SKM-1 treated with dmso at 0.1 percent for 144 hours (cell line): ENCODE data around the gene ZFAND3.
"Not testable (repeated sequence)": the region's sequence is repeated elsewhere in the genome, so short reads cannot be mapped to it uniquely, and the experiment has no call there.

ENCODE experiments used
- DNase-seq: peaks from one replicate; lab custom pipeline; 2025; ENCODE audit not compliant: unreplicated experiment; lab: John Stamatoyannopoulos, UW

Gene ZFAND3

DNA sequence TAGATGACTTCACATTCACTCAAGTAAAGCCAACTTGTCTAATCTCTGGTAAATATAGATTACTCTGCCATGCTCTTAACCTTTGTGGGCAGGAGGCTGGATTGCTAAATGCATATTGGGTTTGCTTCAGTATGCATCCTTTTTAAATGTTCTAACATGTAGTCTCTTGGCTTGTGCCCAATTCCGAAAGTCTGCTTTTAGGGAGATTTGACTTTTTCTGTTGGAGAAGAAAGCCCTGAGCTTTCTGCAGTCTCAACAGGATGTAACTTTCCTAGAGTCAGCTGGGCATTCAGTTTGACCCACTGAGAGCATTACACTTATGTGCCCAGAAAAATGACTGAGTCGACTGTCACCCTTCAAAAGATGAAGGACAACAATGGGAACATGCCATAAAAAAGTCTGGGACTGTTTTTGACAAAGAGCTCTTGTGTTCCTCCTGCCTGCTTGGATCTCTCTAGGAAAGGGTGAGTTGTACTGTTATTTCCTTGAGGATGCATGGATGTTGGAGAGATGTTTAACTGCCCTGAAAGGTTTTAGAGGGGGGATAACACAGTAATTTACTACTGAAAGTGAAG lies 299.4 kb downstream of the ZFAND3 start:
- DNase-seq = no peak

DNA sequence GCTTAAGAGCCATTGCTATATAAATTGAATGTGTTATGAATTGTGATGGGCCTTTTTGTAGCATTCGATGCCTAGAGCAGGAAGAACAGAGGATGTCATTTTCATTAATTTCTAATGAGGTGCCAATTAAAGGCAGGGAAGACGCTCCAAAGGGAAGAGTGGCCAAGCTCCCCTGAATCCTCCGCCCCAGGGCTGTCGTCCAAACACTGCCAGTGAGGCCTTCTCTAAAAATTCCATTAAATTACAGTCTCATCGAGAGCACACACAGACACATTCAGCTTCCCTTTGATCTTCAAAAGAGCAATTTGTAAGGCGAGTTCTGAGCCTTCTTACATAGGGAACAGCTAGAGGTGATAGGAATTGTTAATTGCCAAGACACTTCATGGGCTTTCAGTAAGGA lies 300.0 kb downstream of the ZFAND3 start:
- no peak for DNase-seq

- not testable (repeated sequence) for DNase-seq
These were observed 304.8 kb downstream of the ZFAND3 start for GRCh38 chr6:38124224-38124926.

DNA sequence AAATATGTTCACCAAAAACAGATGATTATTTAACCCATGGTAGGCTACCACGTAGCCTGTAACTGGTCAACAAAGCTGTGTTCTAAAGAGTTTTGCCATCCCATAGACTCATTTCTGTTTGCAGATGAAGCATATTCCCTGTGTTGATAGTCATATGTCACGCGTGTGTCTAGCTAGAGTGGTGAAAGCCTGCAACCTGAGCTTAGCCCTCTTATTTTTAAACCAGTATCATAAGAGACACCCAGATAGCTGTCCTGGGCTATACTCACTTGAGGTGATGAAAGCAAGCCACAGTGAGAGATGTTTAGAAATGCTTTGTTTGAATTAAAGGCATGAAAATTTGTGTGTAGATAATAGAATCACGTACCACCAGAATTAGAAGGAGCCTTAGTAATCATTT lies 307.8 kb downstream of the ZFAND3 start:
- DNase-seq = no peak

DNA sequence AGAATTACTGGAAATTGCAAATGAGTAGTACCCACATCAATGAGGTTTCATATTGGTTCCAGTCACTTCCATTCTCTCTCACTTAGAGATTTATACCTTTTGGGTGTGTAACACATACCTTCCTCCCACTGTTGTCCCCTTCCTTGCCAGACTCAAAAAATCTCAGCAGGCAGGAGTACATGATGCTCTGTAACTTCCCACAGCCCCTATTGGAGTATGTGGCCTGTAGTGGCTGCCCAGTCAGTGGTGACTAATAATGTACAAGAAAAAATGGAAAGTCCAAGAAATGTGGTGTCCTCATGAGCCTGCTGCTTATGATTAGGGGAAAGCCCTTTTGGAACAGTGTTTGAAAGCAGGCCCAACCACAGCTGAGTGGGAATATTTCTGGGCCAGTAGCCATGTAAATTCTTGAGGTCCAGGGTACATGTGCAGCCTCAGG lies 312.0 kb downstream of the ZFAND3 start:
- no peak for DNase-seq

DNA sequence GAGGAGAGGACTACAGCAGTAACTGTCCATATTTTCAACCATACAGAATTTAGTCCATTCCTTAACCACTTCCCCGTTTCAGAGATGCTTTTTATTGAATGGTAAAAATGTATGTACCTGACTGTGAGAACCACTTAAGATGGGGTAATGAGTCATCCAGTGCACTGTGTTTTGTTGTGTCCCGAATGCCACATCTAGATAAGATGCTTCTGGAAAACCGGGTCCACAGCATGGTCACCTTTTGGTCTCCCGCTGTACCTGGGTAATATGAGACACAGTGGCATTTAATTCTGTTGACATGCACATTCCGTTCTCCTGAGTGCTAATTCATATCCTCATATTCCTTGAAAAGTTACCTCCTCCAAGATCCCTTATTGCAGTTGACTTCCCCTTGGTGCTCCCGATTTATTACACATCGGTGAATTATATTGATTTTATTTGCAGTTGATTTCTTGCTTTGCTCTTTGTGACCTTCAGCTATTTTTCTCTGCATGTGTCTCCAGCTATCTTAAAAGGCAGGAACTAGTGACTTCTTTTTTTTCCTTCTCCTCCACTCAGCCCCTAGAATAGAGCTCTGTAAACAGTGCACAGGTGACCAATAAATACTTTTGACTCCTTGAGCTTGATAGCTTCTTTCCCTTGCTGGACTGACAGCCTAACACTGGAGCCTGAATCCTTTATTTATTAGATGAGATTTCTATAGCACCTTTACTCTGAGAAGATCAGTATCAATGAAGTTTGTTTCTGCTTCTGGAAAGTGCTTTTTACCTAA lies 314.6 kb downstream of the ZFAND3 start:
- no peak for DNase-seq

DNA sequence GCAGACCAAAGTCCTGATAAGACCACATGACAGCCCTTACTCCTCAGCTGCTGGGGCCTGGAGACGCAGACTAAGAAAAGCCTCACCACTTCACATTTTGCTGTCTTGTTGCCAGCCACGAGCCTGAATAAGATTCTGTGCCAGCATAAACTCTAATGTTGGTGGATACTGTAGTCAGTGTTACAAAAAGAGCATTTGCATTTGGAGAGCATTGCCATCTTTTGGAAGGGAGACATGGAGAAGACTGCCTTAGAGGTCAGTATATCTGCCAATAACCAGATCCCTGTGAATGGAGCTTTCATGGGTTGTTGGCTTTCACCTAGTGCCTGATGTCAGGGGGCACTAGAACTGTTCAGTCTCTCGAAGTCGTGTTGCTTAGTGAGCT lies 315.2 kb downstream of the ZFAND3 start:
- no peak for DNase-seq

DNA sequence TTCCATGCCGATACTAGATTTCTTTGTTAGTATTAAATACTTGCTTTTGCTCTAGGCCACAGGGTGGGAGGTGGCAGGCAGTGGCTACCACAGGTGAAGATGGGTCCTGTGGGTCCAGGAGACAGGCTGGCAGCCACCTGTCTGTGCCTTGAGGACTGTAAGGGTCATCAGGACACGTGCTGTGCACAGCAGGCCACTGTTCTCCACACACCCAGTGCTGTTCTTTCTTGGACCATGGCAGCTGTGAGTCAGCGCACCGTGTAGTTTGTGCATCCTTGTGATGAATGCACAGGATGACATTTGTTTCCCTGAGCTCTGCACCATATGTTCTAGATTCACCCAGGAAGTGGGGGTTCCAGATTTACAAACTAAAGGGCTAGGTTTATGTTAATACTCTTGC lies 317.0 kb downstream of the ZFAND3 start:
- no peak for DNase-seq

DNA sequence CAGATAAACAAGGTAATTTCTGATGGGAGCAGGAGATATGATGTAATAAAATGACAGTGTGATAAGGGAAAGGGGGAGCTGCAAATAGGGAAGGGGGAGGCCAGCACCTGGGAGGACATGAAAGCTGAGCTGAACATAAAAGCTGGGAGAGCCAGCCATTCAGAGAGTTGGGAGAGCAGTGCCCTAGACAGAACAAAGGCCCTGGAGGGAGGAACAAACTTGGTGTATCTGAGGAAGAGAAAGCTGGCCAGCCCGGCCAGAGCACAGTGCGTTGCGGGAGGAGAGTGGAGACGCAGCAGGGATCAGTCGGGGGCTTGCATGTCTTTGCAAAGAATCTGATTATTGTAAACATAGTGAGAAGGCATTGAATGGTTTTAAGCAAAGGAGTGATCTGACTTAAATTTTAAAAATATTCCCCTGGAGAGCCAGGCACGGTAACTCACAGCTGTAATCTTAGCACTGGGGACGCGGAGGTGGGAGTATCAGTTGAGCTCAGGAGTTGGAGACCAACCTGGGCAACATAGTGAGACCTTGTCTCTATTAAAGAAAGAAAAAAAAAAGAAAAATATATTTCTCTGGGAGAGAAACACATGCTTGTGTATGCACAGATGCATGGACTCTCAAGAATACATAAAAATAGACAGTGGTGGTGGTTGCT lies 318.2 kb downstream of the ZFAND3 start:
- no peak for DNase-seq

GRCh38 chr6:38138374-38138773 lies 318.8 kb downstream of the ZFAND3 start:
- DNase-seq = no peak

DNA sequence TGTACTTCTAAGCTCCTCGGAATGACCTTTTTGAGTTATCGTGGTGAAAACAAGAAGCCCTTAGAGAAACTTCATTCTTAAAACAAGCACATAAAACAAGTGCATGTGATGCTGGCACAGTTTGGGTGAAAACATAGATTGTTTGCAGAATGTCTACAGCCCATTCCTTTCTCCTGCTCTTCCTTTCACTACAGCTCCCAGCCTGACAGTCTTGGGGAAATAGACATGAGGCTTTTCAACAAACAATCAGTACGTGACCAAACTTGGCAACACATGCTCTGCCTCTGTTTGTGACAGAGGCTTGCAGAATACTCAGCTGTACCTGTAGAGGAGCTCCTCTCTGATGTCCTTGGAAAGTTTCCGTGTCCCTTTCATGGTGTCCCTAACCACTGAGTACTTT lies 321.6 kb downstream of the ZFAND3 start:
- DNase-seq = no peak

- no peak for DNase-seq
These were observed 322.2 kb downstream of the ZFAND3 start for GRCh38 chr6:38141716-38142115.

DNA sequence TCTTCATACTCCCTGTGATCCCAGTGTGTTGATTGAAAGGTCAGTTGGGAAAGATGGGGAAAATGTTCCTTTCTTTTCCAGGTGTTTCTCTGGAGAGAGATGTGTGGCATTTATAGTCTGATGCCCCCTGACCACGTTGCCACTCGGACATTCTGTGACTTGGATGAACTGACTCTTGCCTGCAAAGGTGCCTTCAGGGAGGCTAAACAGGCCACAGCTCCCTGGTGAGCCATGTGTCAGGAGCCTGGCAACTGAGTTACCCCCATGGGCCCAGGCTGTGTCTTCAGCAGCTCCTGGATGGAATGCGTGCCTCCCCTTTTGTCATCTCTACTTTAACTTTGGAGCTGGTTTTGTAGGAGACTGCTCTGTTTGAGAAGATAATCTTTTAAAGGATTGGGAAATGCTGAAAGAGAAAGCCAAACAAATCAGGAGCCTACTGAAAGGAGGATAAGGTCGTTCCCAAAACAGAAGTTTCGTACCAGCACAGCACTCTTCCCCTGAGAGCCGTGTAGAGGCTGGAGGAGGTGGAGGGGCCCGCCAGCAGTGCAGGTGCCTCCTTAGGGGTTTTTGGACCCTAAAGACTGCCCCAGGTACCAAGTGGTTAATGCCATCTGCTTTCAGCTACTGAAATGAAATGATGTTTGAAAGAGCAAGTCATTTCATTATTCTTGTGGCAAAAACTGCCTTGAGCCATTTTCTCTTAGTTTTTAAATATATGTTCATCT lies 322.8 kb downstream of the ZFAND3 start:
- DNase-seq = no peak

GRCh38 chr6:38143191-38144150 lies 323.9 kb downstream of the ZFAND3 start:
- DNase-seq = no peak

DNA sequence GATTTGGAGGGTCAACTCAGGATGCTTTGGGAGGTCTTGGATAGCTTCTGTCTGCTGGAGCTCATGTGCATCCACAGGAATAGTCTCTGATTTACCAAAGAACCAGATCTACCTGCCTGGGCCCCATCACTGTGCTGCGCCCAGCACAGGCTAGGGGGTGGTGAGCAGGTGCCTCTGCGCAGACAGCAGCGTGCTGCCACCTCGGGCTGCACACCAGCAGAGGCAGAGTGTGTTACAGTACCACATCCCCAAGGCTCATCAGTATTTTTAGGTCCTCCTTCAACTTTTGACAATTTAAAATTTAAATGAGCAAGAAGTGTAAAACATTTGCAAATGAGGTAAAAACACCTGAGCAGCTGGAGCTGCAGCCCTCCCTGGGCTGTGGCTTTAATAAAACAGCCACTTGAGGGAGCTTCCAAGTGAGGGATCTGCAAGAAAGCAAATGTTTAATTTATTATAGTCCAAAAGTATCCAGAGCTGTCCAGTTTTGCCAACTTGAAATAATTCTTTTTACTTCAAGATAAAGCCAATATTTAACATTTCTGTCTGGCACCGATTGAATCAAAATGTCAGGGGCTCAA lies 324.9 kb downstream of the ZFAND3 start:
- DNase-seq = no peak

GRCh38 chr6:38146021-38146733 lies 326.6 kb downstream of the ZFAND3 start:
- DNase-seq = no peak

DNA sequence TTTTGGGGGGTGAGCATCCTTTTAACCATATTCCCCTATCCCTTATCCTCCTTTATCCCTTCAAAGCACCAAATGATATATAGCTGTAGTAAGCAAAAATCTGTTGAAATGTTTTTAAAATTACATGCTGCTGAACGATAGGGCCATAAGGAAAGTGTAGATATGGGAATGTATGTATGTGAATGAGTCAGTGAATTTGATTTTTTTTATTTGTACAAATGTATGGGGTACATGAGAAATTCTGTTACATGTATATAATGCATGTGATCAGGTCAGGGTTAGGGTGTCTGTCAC lies 327.2 kb downstream of the ZFAND3 start:
- DNase-seq = no peak

- no peak for DNase-seq
These were observed 329.1 kb downstream of the ZFAND3 start for GRCh38 chr6:38148606-38149005.

- DNase-seq = no peak
These were observed 330.0 kb downstream of the ZFAND3 start for GRCh38 chr6:38149531-38149930.
